NCI-H2029 treated with DMSO at 0.1 percent for 48 hours (cell line): ENCODE measurements around the gene MAP4.
"Not testable (repeated sequence)": the region's sequence is repeated elsewhere in the genome, so short reads cannot be mapped to it uniquely, and the experiment has no call there.

Experiments
- DNase-seq: peaks from one replicate; lab custom pipeline; 2025; lab: John Stamatoyannopoulos, UW

MAP4 gene

GRCh38 chr3:48013288-48013980, 2.8 kb downstream of the MAP4 start:
- DNase-seq, result peak; percentile 72

GRCh38 chr3:48012659-48013058, 3.6 kb downstream of the MAP4 start:
- DNase-seq, result no peak

- not testable (repeated sequence) for DNase-seq
These were observed 8.2 kb downstream of the MAP4 start for GRCh38 chr3:48008066-48008465.

GRCh38 chr3:48007361-48007760, 8.9 kb downstream of the MAP4 start:
- DNase-seq, result not testable (repeated sequence)

GRCh38 chr3:48006794-48007193, 9.4 kb downstream of the MAP4 start:
- not testable (repeated sequence) for DNase-seq

- no peak for DNase-seq
These were observed 11.5 kb downstream of the MAP4 start for GRCh38 chr3:48004694-48005093.

GRCh38 chr3:48002787-48003186, 13.4 kb downstream of the MAP4 start:
- no peak for DNase-seq

GRCh38 chr3:48001991-48002390, 14.2 kb downstream of the MAP4 start:
- no peak for DNase-seq

- DNase-seq, result no peak
These were observed 16.0 kb downstream of the MAP4 start for GRCh38 chr3:48000212-48000611.

- DNase-seq, result no peak
These were observed 19.8 kb downstream of the MAP4 start for GRCh38 chr3:47996440-47996839.

GRCh38 chr3:47994180-47994579, 22.0 kb downstream of the MAP4 start:
- no peak for DNase-seq

- DNase-seq, result no peak
These were observed 24.9 kb downstream of the MAP4 start for GRCh38 chr3:47991341-47991740.

- peak; percentile 77 for DNase-seq
These were observed 26.2 kb downstream of the MAP4 start for GRCh38 chr3:47989981-47990440.

- DNase-seq, result no peak
These were observed 30.8 kb downstream of the MAP4 start for GRCh38 chr3:47985381-47985780.

GRCh38 chr3:47984075-47984728, 32.0 kb downstream of the MAP4 start:
- no peak for DNase-seq

GRCh38 chr3:47980795-47981194, 35.4 kb downstream of the MAP4 start:
- no peak for DNase-seq

- no peak for DNase-seq
These were observed 37.1 kb downstream of the MAP4 start for GRCh38 chr3:47979070-47979469.

GRCh38 chr3:47978386-47978785, 37.8 kb downstream of the MAP4 start:
- no peak for DNase-seq

- DNase-seq, result no peak
These were observed 40.0 kb downstream of the MAP4 start for GRCh38 chr3:47976135-47976732.

- DNase-seq, result no peak
These were observed 41.2 kb downstream of the MAP4 start for GRCh38 chr3:47974974-47975470.

- no peak for DNase-seq
These were observed 45.1 kb downstream of the MAP4 start for GRCh38 chr3:47971081-47971480.

- DNase-seq, result no peak
These were observed 51.5 kb downstream of the MAP4 start for GRCh38 chr3:47964740-47965139.
